T-helper 2 cell treated with Interferon-gamma antibody and Interleukin-4, amounts not matched to agents 5 μg/mL and 100 μg/mL, for 36 hours (primary cell): ENCODE results near the gene FRMD3.
"Not testable (repeated sequence)": the region's sequence is repeated elsewhere in the genome, so short reads cannot be mapped to it uniquely, and the experiment has no call there.

ENCODE experiments used
- DNase-seq: peaks from one replicate; pipeline ENCODE4 v3.0.0; 2021; ENCODE audit warnings: low spot score
- H3K27ac Mint-ChIP-seq: one replicate; pipeline ENCODE4 v1.8.0; 2021; ENCODE audit warnings: mild to moderate bottlenecking, mixed read lengths
- H3K27me3 Mint-ChIP-seq: one replicate; pipeline ENCODE4 v1.8.0; 2021; ENCODE audit warnings: low read depth, mixed read lengths
- H3K36me3 Mint-ChIP-seq: one replicate; pipeline ENCODE4 v1.8.0; 2021; ENCODE audit warnings: low read depth, mixed read lengths
- H3K4me1 Mint-ChIP-seq: one replicate; pipeline ENCODE4 v1.8.0; 2021; ENCODE audit warnings: low read depth, mixed read lengths
- H3K4me3 Mint-ChIP-seq: one replicate; pipeline ENCODE4 v1.8.0; 2022; ENCODE audit warnings: mild to moderate bottlenecking, moderate library complexity, mixed read lengths
- H3K9me3 Mint-ChIP-seq: one replicate; pipeline ENCODE4 v1.8.0; 2021; ENCODE audit warnings: mixed read lengths

Gene FRMD3

GRCh38 chr9:83367326-83367725, 170.9 kb downstream of the FRMD3 start:
- no peak overlapping the region for H3K4me3 Mint-ChIP-seq
- no peaks in the 10 kb centered on the region for H3K36me3 Mint-ChIP-seq
- H3K27me3 Mint-ChIP-seq, result no peaks in the 10 kb centered on the region
- H3K9me3 Mint-ChIP-seq, result no peaks in the 10 kb centered on the region
- H3K27ac Mint-ChIP-seq, result no peak overlapping the region
- DNase-seq, result no peak
- no peaks in the 10 kb centered on the region for H3K4me1 Mint-ChIP-seq

GRCh38 chr9:83362341-83362995, 175.7 kb downstream of the FRMD3 start:
- no peaks in the 10 kb centered on the region for H3K36me3 Mint-ChIP-seq
- DNase-seq, result no peak
- H3K4me3 Mint-ChIP-seq, result no peak overlapping the region
- H3K27me3 Mint-ChIP-seq, result no peaks in the 10 kb centered on the region
- no peak overlapping the region for H3K27ac Mint-ChIP-seq
- no peaks in the 10 kb centered on the region for H3K4me1 Mint-ChIP-seq
- H3K9me3 Mint-ChIP-seq, result no peaks in the 10 kb centered on the region

GRCh38 chr9:83359039-83359438, 179.2 kb downstream of the FRMD3 start:
- H3K4me1 Mint-ChIP-seq, result no peaks in the 10 kb centered on the region
- no peak for DNase-seq
- H3K4me3 Mint-ChIP-seq, result no peak overlapping the region
- H3K27me3 Mint-ChIP-seq, result no peaks in the 10 kb centered on the region
- H3K27ac Mint-ChIP-seq, result no peak overlapping the region
- H3K9me3 Mint-ChIP-seq, result no peaks in the 10 kb centered on the region
- H3K36me3 Mint-ChIP-seq, result no peaks in the 10 kb centered on the region

GRCh38 chr9:83358493-83358892, 179.7 kb downstream of the FRMD3 start:
- not testable (repeated sequence) for DNase-seq, H3K4me3 Mint-ChIP-seq, H3K27ac Mint-ChIP-seq, H3K36me3 Mint-ChIP-seq, H3K27me3 Mint-ChIP-seq, H3K4me1 Mint-ChIP-seq, H3K9me3 Mint-ChIP-seq

- no peaks in the 10 kb centered on the region for H3K4me1 Mint-ChIP-seq
- no peaks in the 10 kb centered on the region for H3K27me3 Mint-ChIP-seq
- H3K4me3 Mint-ChIP-seq, result no peak overlapping the region
- no peaks in the 10 kb centered on the region for H3K36me3 Mint-ChIP-seq
- H3K27ac Mint-ChIP-seq, result no peak overlapping the region
- DNase-seq, result no peak
- H3K9me3 Mint-ChIP-seq, result no peaks in the 10 kb centered on the region
Measured at GRCh38 chr9:83355729-83356151, 182.5 kb downstream of the FRMD3 start.

- no peak overlapping the region for H3K4me3 Mint-ChIP-seq
- no peaks in the 10 kb centered on the region for H3K27me3 Mint-ChIP-seq
- no peak for DNase-seq
- H3K9me3 Mint-ChIP-seq, result no peaks in the 10 kb centered on the region
- H3K27ac Mint-ChIP-seq, result no peak overlapping the region
- H3K36me3 Mint-ChIP-seq, result no peaks in the 10 kb centered on the region
- no peaks in the 10 kb centered on the region for H3K4me1 Mint-ChIP-seq
Measured at GRCh38 chr9:83355024-83355444, 183.2 kb downstream of the FRMD3 start.

- Mint-ChIP-seq H3K4me3 (no peak overlapping the region), H3K27me3 (no peaks in the 10 kb centered on the region), H3K4me1 (no peaks in the 10 kb centered on the region), H3K27ac (no peak overlapping the region), H3K9me3 (no peaks in the 10 kb centered on the region), H3K36me3 (no peaks in the 10 kb centered on the region)
- DNase-seq, result no peak
Measured at GRCh38 chr9:83349031-83349430, 189.2 kb downstream of the FRMD3 start.

GRCh38 chr9:83346655-83347420, 191.4 kb downstream of the FRMD3 start:
- no peak for DNase-seq
- Mint-ChIP-seq H3K27ac (no peak overlapping the region), H3K4me3 (no peak overlapping the region), H3K4me1 (no peaks in the 10 kb centered on the region), H3K27me3 (no peaks in the 10 kb centered on the region), H3K9me3 (no peaks in the 10 kb centered on the region), H3K36me3 (no peaks in the 10 kb centered on the region)

GRCh38 chr9:83343366-83343999, 194.7 kb downstream of the FRMD3 start:
- Mint-ChIP-seq H3K4me3 (no peak overlapping the region), H3K4me1 (no peaks in the 10 kb centered on the region), H3K9me3 (no peaks in the 10 kb centered on the region), H3K27me3 (no peaks in the 10 kb centered on the region), H3K36me3 (no peaks in the 10 kb centered on the region), H3K27ac (no peak overlapping the region)
- DNase-seq, result no peak

- no peak for DNase-seq
- no peaks in the 10 kb centered on the region for H3K27me3 Mint-ChIP-seq
- H3K9me3 Mint-ChIP-seq, result no peaks in the 10 kb centered on the region
- H3K4me1 Mint-ChIP-seq, result no peaks in the 10 kb centered on the region
- H3K27ac Mint-ChIP-seq, result no peak overlapping the region
- H3K36me3 Mint-ChIP-seq, result no peaks in the 10 kb centered on the region
- no peak overlapping the region for H3K4me3 Mint-ChIP-seq
Measured at GRCh38 chr9:83342731-83343130, 195.5 kb downstream of the FRMD3 start.

GRCh38 chr9:83342006-83342405, 196.2 kb downstream of the FRMD3 start:
- Mint-ChIP-seq H3K4me3 (no peak overlapping the region), H3K27me3 (no peaks in the 10 kb centered on the region), H3K36me3 (no peaks in the 10 kb centered on the region), H3K4me1 (no peaks in the 10 kb centered on the region), H3K27ac (no peak overlapping the region), H3K9me3 (no peaks in the 10 kb centered on the region)
- no peak for DNase-seq

- Mint-ChIP-seq H3K4me3 (no peak overlapping the region), H3K27me3 (no peaks in the 10 kb centered on the region), H3K4me1 (peaks cover 4% of the 10 kb centered on the region), H3K36me3 (no peaks in the 10 kb centered on the region), H3K27ac (no peak overlapping the region), H3K9me3 (no peaks in the 10 kb centered on the region)
- DNase-seq, result no peak
Measured at GRCh38 chr9:83340451-83340850, 197.8 kb downstream of the FRMD3 start.

GRCh38 chr9:83339435-83339834, 198.8 kb downstream of the FRMD3 start:
- no peak overlapping the region for H3K4me3 Mint-ChIP-seq
- H3K4me1 Mint-ChIP-seq, result peaks cover 4% of the 10 kb centered on the region
- H3K27me3 Mint-ChIP-seq, result no peaks in the 10 kb centered on the region
- H3K9me3 Mint-ChIP-seq, result no peaks in the 10 kb centered on the region
- no peaks in the 10 kb centered on the region for H3K36me3 Mint-ChIP-seq
- DNase-seq, result no peak
- no peak overlapping the region for H3K27ac Mint-ChIP-seq

- Mint-ChIP-seq H3K4me1 (peaks cover 4% of the 10 kb centered on the region), H3K4me3 (no peak overlapping the region), H3K9me3 (no peaks in the 10 kb centered on the region), H3K27me3 (no peaks in the 10 kb centered on the region), H3K36me3 (no peaks in the 10 kb centered on the region), H3K27ac (no peak overlapping the region)
- no peak for DNase-seq
Measured at GRCh38 chr9:83336706-83337105, 201.5 kb downstream of the FRMD3 start.
